Tibial nerve (tissue), 4 donors: Measurements from ENCODE around the gene FOXI1. TPM values are rescaled to one million over a fixed set of nuclear protein-coding genes. Genes with fewer than 3 reads are reported as not detected.

ENCODE experiments used
- DNase-seq, 2 donors: peaks; one replicate each; pipeline ENCODE4 v3.0.0-alpha.2; 2019; ENCODE audit warnings: low spot score in 2 of 2
- H3K27ac ChIP-seq, 4 donors: fragments of 200-600 bp; sonication (generic) in 3 of 4; one replicate each; pipeline ENCODE4 v1.5.1; 2017 to 2019; ENCODE audit warnings: mild to moderate bottlenecking in 1 of 4
- H3K27me3 ChIP-seq, 2 donors: fragments of 200-600 bp; sonication (generic) in 1 of 2; one replicate each; pipeline versions ENCODE4 v1.5.1 to v1.6.0; 2017 to 2019
- H3K36me3 ChIP-seq, 3 donors: fragments of 200-600 bp; sonication (generic); one replicate each; pipeline ENCODE4 v1.5.1; 2018 to 2019
- H3K4me1 ChIP-seq, 4 donors: fragments of 200-600 bp; sonication (generic) in 3 of 4; one replicate each; pipeline ENCODE4 v1.5.1; 2017 to 2019
- H3K4me3 ChIP-seq, 4 donors: fragments of 200-600 bp; sonication (generic) in 3 of 4; one replicate each; pipeline ENCODE4 v1.5.1; 2017 to 2019; ENCODE audit warnings: mild to moderate bottlenecking in 1 of 4, moderate library complexity in 1 of 4
- H3K9me3 ChIP-seq, 4 donors: fragments of 200-600 bp; sonication (generic) in 3 of 4; one replicate each; pipeline ENCODE4 v1.5.1; 2017 to 2019
- EP300 ChIP-seq, 2 donors: sonication (generic); formaldehyde crosslinking; IDR thresholded peaks; one replicate each; pipeline ENCODE4 v1.6.1; 2017; ENCODE audit warnings: antibody characterized with exemption in 2 of 2, mild to moderate bottlenecking in 1 of 2
- POLR2A ChIP-seq, 2 donors: fragments of 450-650 bp; IDR thresholded peaks; one replicate each; pipeline ENCODE4 v1.6.1; 2017; ENCODE audit warnings: antibody characterized with exemption in 2 of 2, mild to moderate bottlenecking in 2 of 2, moderate library complexity in 2 of 2
- WGBS, 2 donors: methylation state at CpG; one replicate each; pipeline ENCODE4 v1.1.5; 2018; 5-methylcytosine and 5-hydroxymethylcytosine counted together
- total RNA-seq, 4 donors: library from RNA; depleted of rRNA; stranded (reverse); fragments of >200 nt; gene quantifications; one replicate each; pipeline ENCODE4 v1.1.0, GENCODE V29; 2016
- TF ChIP-seq, protein P1 (sequence below), 5 experiments: fragments of 200-600 bp in 3 of 5; fragments of 450-650 bp in 2 of 5; sonication (generic) in 3 of 5; IDR thresholded peaks; one replicate each; pipeline ENCODE4 v1.5.1; 2016 to 2019; ENCODE audit warnings: antibody characterized with exemption in 5 of 5, mild to moderate bottlenecking in 3 of 5, moderate library complexity in 2 of 5

The FOXI1 gene
- total RNA-seq, 4 donors from 2014 or later, result 0.44 TPM; not detected in 3

DNA sequence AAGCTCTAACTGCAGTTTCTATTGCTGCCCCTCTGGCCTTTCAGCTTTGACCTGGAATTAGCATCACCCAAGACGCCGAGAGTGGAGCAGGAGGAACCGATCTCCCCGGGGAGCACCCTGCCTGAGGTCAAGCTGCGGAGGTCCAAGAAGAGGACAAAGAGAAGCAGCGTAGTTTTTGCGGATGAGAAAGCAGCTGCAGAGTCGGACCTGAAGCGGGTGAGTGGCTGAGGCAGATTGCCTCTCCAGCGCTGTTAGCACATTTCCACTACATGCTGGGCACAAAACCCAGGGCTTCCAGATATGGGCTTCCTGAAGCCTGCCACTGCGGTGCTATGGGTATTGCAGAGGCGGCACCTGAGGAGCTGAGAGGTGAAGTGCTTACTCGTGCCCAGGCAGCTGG lies 26.8 kb upstream of the FOXI1 start:
- TF ChIP-seq, protein P1, sequence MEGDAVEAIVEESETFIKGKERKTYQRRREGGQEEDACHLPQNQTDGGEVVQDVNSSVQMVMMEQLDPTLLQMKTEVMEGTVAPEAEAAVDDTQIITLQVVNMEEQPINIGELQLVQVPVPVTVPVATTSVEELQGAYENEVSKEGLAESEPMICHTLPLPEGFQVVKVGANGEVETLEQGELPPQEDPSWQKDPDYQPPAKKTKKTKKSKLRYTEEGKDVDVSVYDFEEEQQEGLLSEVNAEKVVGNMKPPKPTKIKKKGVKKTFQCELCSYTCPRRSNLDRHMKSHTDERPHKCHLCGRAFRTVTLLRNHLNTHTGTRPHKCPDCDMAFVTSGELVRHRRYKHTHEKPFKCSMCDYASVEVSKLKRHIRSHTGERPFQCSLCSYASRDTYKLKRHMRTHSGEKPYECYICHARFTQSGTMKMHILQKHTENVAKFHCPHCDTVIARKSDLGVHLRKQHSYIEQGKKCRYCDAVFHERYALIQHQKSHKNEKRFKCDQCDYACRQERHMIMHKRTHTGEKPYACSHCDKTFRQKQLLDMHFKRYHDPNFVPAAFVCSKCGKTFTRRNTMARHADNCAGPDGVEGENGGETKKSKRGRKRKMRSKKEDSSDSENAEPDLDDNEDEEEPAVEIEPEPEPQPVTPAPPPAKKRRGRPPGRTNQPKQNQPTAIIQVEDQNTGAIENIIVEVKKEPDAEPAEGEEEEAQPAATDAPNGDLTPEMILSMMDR (IDR thresholded peaks at IDR 0.05), result no peak
- no peak for TF ChIP-seq EP300 (IDR thresholded peaks at IDR 0.05)
- no peak for TF ChIP-seq POLR2A (IDR thresholded peaks at IDR 0.05)
- Histone ChIP-seq H3K4me1 (no peaks in the 10 kb centered on the region), H3K27ac (no peak overlapping the region), H3K36me3 (no peaks in the 10 kb centered on the region), H3K9me3 (no peaks in the 10 kb centered on the region), H3K4me3 (no peak overlapping the region), H3K27me3 (no peaks in the 10 kb centered on the region)
- WGBS, 2 donors, result 75 to 84% methylated on average over 12 to 13 of the region's 13 CpGs
- DNase-seq, result no peak

DNA sequence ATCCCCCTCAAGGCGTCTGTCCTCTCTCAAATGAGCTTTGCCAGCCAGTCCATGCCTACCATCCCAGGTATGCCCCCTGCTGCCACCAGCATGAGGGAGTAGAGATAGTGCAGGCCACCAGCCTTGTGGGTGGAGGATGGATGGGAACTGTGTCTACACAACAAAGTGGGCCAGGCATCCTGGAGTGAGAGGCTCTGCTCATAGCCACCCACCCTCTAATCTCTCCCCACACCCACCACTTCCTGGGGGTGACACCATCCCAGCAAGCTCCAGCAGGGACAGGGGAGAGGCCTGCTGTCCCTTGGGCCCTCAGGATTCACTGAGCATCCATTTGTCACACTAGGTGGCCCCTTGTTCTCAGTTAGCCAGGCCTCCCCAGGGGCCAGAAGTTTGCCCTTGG lies 25.5 kb upstream of the FOXI1 start:
- 100% methylated on average over 1 of the region's 1 CpG; no CpG with 5 or more reads in 1 of the 2 donors for WGBS, 2 donors
- TF ChIP-seq POLR2A (IDR thresholded peaks at IDR 0.05) (no peak), EP300 (IDR thresholded peaks at IDR 0.05) (no peak)
- TF ChIP-seq, protein P1 (IDR thresholded peaks at IDR 0.05), result no peak
- H3K4me3 ChIP-seq, result no peak overlapping the region
- no peaks in the 10 kb centered on the region for H3K36me3 ChIP-seq
- no peak for DNase-seq
- H3K27me3 ChIP-seq, result no peaks in the 10 kb centered on the region
- H3K4me1 ChIP-seq, result no peaks in the 10 kb centered on the region
- H3K27ac ChIP-seq, result no peak overlapping the region
- H3K9me3 ChIP-seq, result no peaks in the 10 kb centered on the region

DNA sequence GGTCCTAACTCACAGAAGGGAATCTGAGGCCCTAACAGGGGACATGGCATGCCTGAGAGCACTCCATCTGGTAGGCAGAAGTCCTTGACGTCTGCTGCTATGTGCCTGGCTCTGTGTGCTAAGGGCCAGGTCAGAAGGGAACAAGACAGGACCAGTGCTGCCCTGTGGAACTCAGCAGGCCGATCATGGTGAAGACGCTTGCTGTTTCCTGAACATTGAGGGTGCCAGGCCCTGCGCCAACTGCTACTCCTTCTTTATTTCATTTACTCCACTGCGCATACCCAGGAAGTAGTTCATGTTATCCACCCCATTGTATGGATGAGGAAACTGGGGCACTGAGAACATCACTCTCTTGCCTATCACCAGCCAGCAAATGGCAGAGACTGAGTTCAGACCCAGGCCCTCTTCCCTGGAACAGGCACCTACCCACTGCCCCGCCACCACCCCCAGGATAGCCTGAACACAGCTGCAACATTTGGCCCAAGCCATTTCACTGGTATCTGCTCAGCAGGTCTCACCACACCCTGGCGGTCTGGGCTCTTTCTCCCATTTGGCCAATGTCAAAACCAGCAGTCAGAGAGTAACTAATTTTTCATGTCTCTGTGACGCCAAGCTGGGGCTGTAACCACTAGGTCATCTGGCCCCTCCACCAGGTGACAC lies 24.8 kb upstream of the FOXI1 start:
- H3K27ac ChIP-seq, result no peak overlapping the region
- no peaks in the 10 kb centered on the region for H3K27me3 ChIP-seq
- 83% methylated on average over 8 of the region's 8 CpGs for WGBS, 2 donors
- no peaks in the 10 kb centered on the region for H3K9me3 ChIP-seq
- H3K36me3 ChIP-seq, result no peaks in the 10 kb centered on the region
- H3K4me1 ChIP-seq, result no peaks in the 10 kb centered on the region
- DNase-seq, result no peak
- no peak overlapping the region for H3K4me3 ChIP-seq
- TF ChIP-seq EP300 (IDR thresholded peaks at IDR 0.05) (no peak), POLR2A (IDR thresholded peaks at IDR 0.05) (no peak)
- TF ChIP-seq, protein P1 (IDR thresholded peaks at IDR 0.05), result no peak

DNA sequence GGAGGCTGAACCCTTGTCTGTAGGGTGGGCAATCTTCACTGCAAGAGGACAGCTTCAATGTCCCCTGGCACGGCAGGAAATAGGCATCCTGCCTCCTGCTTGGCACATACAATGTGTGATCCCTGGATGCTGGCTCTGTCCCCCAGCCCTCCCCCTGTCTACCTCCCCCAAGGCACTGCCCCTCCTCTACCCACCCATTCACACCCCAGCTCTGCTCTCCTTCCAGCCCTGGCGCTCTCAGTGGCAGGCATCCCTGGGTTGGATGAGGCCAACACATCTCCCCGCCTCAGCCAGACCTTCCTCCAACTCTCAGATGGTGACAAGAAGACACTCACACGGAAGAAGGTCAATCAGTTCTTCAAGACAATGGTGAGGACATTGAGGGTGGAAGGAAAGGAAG lies 24.1 kb upstream of the FOXI1 start:
- WGBS, 2 donors, result 84 to 95% methylated on average over 4 of the region's 4 CpGs
- no peaks in the 10 kb centered on the region for H3K4me1 ChIP-seq
- no peak for DNase-seq
- no peak overlapping the region for H3K4me3 ChIP-seq
- H3K27me3 ChIP-seq, result no peaks in the 10 kb centered on the region
- TF ChIP-seq EP300 (IDR thresholded peaks at IDR 0.05) (no peak), POLR2A (IDR thresholded peaks at IDR 0.05) (no peak)
- TF ChIP-seq, protein P1 (IDR thresholded peaks at IDR 0.05), result no peak
- no peaks in the 10 kb centered on the region for H3K36me3 ChIP-seq
- no peak overlapping the region for H3K27ac ChIP-seq
- H3K9me3 ChIP-seq, result no peaks in the 10 kb centered on the region

DNA sequence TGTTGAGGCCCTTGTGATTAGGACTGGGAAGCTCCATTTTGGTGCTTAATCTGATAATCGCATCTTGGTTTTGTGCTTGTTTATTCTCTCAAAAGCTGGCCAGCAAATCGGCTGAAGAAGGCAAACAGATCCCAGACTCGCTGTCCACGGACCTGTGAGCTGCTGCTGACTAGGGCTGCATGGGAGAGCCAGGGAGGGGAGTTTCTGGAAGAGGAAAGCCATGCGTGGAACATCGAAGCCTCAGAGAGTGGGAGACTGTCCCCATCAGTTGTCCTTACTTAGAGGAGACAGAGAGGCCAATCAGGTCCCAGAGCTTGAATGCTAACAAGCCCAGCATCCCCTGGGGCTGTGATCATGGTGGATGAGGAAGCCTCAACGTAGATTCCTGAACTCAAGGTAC lies 23.0 kb upstream of the FOXI1 start:
- TF ChIP-seq, protein P1 (IDR thresholded peaks at IDR 0.05), result no peak
- TF ChIP-seq EP300 (IDR thresholded peaks at IDR 0.05) (no peak), POLR2A (IDR thresholded peaks at IDR 0.05) (no peak)
- no peaks in the 10 kb centered on the region for H3K27me3 ChIP-seq
- whole genome bisulfite sequencing, 2 donors, result 85 to 89% methylated on average over 7 of the region's 7 CpGs
- no peak overlapping the region for H3K27ac ChIP-seq
- H3K36me3 ChIP-seq, result no peaks in the 10 kb centered on the region
- H3K4me1 ChIP-seq, result no peaks in the 10 kb centered on the region
- DNase-seq, result no peak
- no peak overlapping the region for H3K4me3 ChIP-seq
- H3K9me3 ChIP-seq, result no peaks in the 10 kb centered on the region
